Hepatocyte (in vitro differentiated cells): Measurements from ENCODE around the gene TRIM9. TPM values are rescaled to one million over a fixed set of nuclear protein-coding genes. Genes with fewer than 3 reads are reported as not detected.
A peak's percentile ranks its signal among the peaks of the same experiment; 100 is the strongest.

Experiments used
- DNase-seq: peaks from one replicate; pipeline ENCODE4 v3.0.0-alpha.2; 2016; ENCODE audit warnings: low spot score
- H2AFZ ChIP-seq: fragments of 200-600 bp; sonication (generic); 2 replicates; pipeline ENCODE4 v1.6.0; 2016; ENCODE audit warnings: antibody characterized with exemption, mild to moderate bottlenecking
- H3K27ac ChIP-seq: fragments of 200-600 bp; sonication (generic); 2 replicates; pipeline ENCODE4 v1.5.1; 2016; ENCODE audit warnings: mild to moderate bottlenecking
- H3K27me3 ChIP-seq: fragments of 200-600 bp; sonication (generic); 2 replicates; pipeline ENCODE4 v1.6.1; 2016
- H3K36me3 ChIP-seq: fragments of 200-600 bp; sonication (generic); replicated peaks from 2 replicates; pipeline ENCODE4 v1.5.1; 2016; ENCODE audit warnings: low read depth; ENCODE audit not compliant: insufficient read depth
- H3K4me1 ChIP-seq: fragments of 200-600 bp; sonication (generic); 2 replicates; pipeline ENCODE4 v1.5.1; 2016; ENCODE audit warnings: mild to moderate bottlenecking, moderate library complexity; ENCODE audit not compliant: insufficient read depth
- H3K4me2 ChIP-seq: fragments of 200-600 bp; sonication (generic); 2 replicates; pipeline ENCODE4 v1.6.0; 2016
- H3K4me3 ChIP-seq: fragments of 200-600 bp; sonication (generic); 2 replicates; pipeline ENCODE4 v1.5.1; 2016; ENCODE audit warnings: mild to moderate bottlenecking
- H3K79me2 ChIP-seq: fragments of 200-600 bp; sonication (generic); 2 replicates; pipeline ENCODE4 v1.6.0; 2017; ENCODE audit warnings: mild to moderate bottlenecking
- H3K9me2 ChIP-seq: fragments of 200-600 bp; sonication (generic); replicated peaks from 2 replicates; pipeline ENCODE4 v1.6.0; 2017; ENCODE audit warnings: mild to moderate bottlenecking; ENCODE audit not compliant: insufficient read depth
- H3K9me3 ChIP-seq: fragments of 200-600 bp; sonication (generic); 2 replicates; pipeline ENCODE4 v1.5.1; 2016; ENCODE audit warnings: low read depth, mild to moderate bottlenecking
- H4K20me1 ChIP-seq: fragments of 200-600 bp; sonication (generic); 2 replicates; pipeline ENCODE4 v1.6.0; 2016; ENCODE audit warnings: mild to moderate bottlenecking; ENCODE audit not compliant: insufficient read depth, poor library complexity, severe bottlenecking
- CTCF ChIP-seq: fragments of 200-600 bp; sonication (generic); IDR thresholded peaks from 2 replicates; pipeline ENCODE4 v1.5.1; 2016; ENCODE audit warnings: antibody characterized with exemption, mild to moderate bottlenecking; ENCODE audit not compliant: poor library complexity
- EZH2 ChIP-seq: fragments of 200-600 bp; sonication (generic); IDR thresholded peaks from 2 replicates; pipeline ENCODE4 v1.6.1; 2016; ENCODE audit warnings: antibody characterized with exemption, mild to moderate bottlenecking, borderline replicate concordance
- EZH2phosphoT487 ChIP-seq: fragments of 200-600 bp; sonication (generic); IDR thresholded peaks from one replicate; pipeline ENCODE4 v1.6.1; 2018; ENCODE audit warnings: antibody characterized with exemption, mild to moderate bottlenecking, low read depth, moderate library complexity; ENCODE audit not compliant: unreplicated experiment, severe bottlenecking
- WGBS: methylation state at CpG from one replicate; pipeline ENCODE4 v1.1.6; 2016; ENCODE audit warnings: low lambda C conversion rate; ENCODE audit errors: missing lambda C conversion rate; 5-methylcytosine and 5-hydroxymethylcytosine counted together
- polyA plus RNA-seq: library from polyadenylated mRNA; unstranded; fragments of >200 nt; fragmentation: Nextera tagmentation; extraction: Ambion mirVana; gene quantifications from 2 replicates; pipeline ENCODE4 v1.2.1, GENCODE V29; 2016
- total RNA-seq: library from RNA; depleted of rRNA; stranded (reverse); fragments of >200 nt; gene quantifications from 2 replicates; pipeline ENCODE4 v1.2.3, GENCODE V29; 2014

The TRIM9 gene
- total and polyA plus RNA-seq, 2 experiments from 2014 or later, result 0.10 to 0.94 TPM

GRCh38 chr14:51096870-51097269 lies 2.0 kb upstream of the TRIM9 start:
- 68% methylated on average over 2 of the region's 2 CpGs for WGBS
- no peak overlapping the region for H3K4me2 ChIP-seq

GRCh38 chr14:51095854-51096823 lies 1.2 kb upstream of the TRIM9 start:
- Histone ChIP-seq H3K4me3 (peak overlapping the region; percentile 14), H3K9me2 (no peaks in the 10 kb centered on the region), H3K27me3 (peaks cover 42% of the 10 kb centered on the region), H3K79me2 (no peaks in the 10 kb centered on the region), H3K9me3 (no peaks in the 10 kb centered on the region), H3K4me2 (peak overlapping the region; percentile 92), H3K36me3 (no peaks in the 10 kb centered on the region), H2AFZ (peak overlapping the region; percentile 95), H3K4me1 (peaks cover 14% of the 10 kb centered on the region), H3K27ac (peak overlapping the region; percentile 43), H4K20me1 (no peaks in the 10 kb centered on the region)
- DNase-seq, result peak; percentile 40
- TF ChIP-seq EZH2 (no peak), EZH2phosphoT487 (no peak), CTCF (no peak)
- 25% methylated on average over 18 of the region's 19 CpGs for WGBS

More at GRCh38 chr14:51096870-51097269, 2.0 kb upstream of the TRIM9 start:
- Histone ChIP-seq H3K9me2 (no peaks in the 10 kb centered on the region), H3K27me3 (peaks cover 41% of the 10 kb centered on the region), H2AFZ (no peak overlapping the region), H3K4me3 (no peak overlapping the region), H3K9me3 (no peaks in the 10 kb centered on the region), H3K79me2 (no peaks in the 10 kb centered on the region), H3K27ac (no peak overlapping the region), H3K36me3 (no peaks in the 10 kb centered on the region), H4K20me1 (no peaks in the 10 kb centered on the region), H3K4me1 (peaks cover 14% of the 10 kb centered on the region)
- TF ChIP-seq CTCF, result no peak
- TF ChIP-seq EZH2, result no peak
- no peak for TF ChIP-seq EZH2phosphoT487
- DNase-seq, result no peak

GRCh38 chr14:51094282-51094821 lies 553 bp downstream of the TRIM9 start:
- Histone ChIP-seq H3K4me2 (peak overlapping the region; percentile 92), H3K4me1 (peaks cover 14% of the 10 kb centered on the region), H3K79me2 (no peaks in the 10 kb centered on the region), H2AFZ (peak overlapping the region; percentile 10), H3K27ac (no peak overlapping the region), H3K9me2 (no peaks in the 10 kb centered on the region), H3K4me3 (peak overlapping the region; percentile 10), H4K20me1 (no peaks in the 10 kb centered on the region), H3K27me3 (peaks cover 48% of the 10 kb centered on the region), H3K9me3 (no peaks in the 10 kb centered on the region), H3K36me3 (no peaks in the 10 kb centered on the region)
- WGBS, result 4% methylated on average over 45 of the region's 46 CpGs
- TF ChIP-seq EZH2 (peak; percentile 67), CTCF (no peak), EZH2phosphoT487 (no peak)
- peak; percentile 11 for DNase-seq
